Activated B cell treated with CpG ODN at 0.5 μM for 24 hours (primary cell): ENCODE data around the gene MAPK10. TPM values are rescaled to one million over a fixed set of nuclear protein-coding genes. Genes with fewer than 3 reads are reported as not detected.

ENCODE experiments used
- ATAC-seq: fragments of 200-7000 bp; cut with Tn5 transposase; one replicate; pipeline ENCODE4 v1.10.0; 2021; ENCODE audit warnings: low read depth, mild to moderate bottlenecking, moderate library complexity
- CTCF ChIA-PET: fragments of 350-600 bp; sonication (Branson Sonifier 250); formaldehyde crosslinking; loops from one replicate; lab custom pipeline; 2021; ENCODE audit warnings: antibody characterized with exemption; lab: Charles Lee
- POLR2A ChIA-PET: fragments of 350-600 bp; sonication (Branson Sonifier 250); formaldehyde crosslinking; loops from one replicate; lab custom pipeline; 2021; ENCODE audit warnings: antibody characterized with exemption; lab: Charles Lee
- DNase-seq: peaks from one replicate; pipeline ENCODE4 v3.0.0; 2022
- H3K27ac Mint-ChIP-seq: one replicate; pipeline ENCODE4 v1.8.0; 2020; ENCODE audit warnings: mixed read lengths
- H3K27me3 Mint-ChIP-seq: one replicate; pipeline ENCODE4 v1.8.0; 2021; ENCODE audit warnings: mixed read lengths
- H3K36me3 Mint-ChIP-seq: one replicate; pipeline ENCODE4 v1.8.0; 2021; ENCODE audit warnings: low read depth, mixed read lengths
- H3K4me1 Mint-ChIP-seq: one replicate; pipeline ENCODE4 v1.8.0; 2021; ENCODE audit warnings: mixed read lengths
- H3K4me3 Mint-ChIP-seq: one replicate; pipeline ENCODE4 v1.8.0; 2020; ENCODE audit warnings: mild to moderate bottlenecking, mixed read lengths
- H3K9me3 Mint-ChIP-seq: one replicate; pipeline ENCODE4 v1.8.0; 2020; ENCODE audit warnings: mixed read lengths
- intact Hi-C: fragments of 100-400 bp; cut with micrococcal nuclease; formaldehyde crosslinking; loops from one replicate; pipeline ENCODE4 v1.15.1; 2024
- total RNA-seq: library from RNA; stranded (reverse); gene quantifications from 2 replicates; pipeline ENCODE4 v1.2.3, GENCODE V29; 2022
- TF ChIP-seq, protein P1 (sequence below): fragments of 200-600 bp; IDR thresholded peaks from one replicate; pipeline ENCODE4 v1.8.0; 2022; ENCODE audit warnings: antibody characterized with exemption, mild to moderate bottlenecking

The MAPK10 gene
- total RNA-seq, 1 donor from 2014 or later = 0.75 TPM

DNA sequence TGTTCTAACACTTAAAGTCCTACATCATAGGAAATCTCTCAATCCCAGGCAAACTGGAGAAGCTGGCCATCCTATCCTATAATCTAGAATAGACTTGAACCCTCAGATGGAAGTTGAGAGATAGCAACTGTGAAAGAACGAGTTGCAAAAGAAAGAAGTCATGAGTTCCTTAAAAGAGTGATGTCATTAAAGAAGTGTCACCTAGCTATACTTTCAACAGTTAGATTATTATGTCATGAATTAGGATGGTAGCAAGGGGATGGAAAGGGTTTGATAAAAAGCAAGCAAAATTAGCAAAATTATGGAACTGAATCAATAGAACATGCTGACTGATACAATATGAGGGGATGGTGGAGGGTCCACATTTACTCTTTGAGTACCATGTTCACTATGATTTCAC lies 7.1 kb upstream of the MAPK10 start:
- H3K4me1 Mint-ChIP-seq = no peaks in the 10 kb centered on the region
- DNase-seq (no peak), ATAC-seq (no peak)
- H3K9me3 Mint-ChIP-seq = peaks cover 2% of the 10 kb centered on the region
- H3K4me3 Mint-ChIP-seq = no peak overlapping the region
- ChIA-PET CTCF (no interaction called here), POLR2A (no interaction called here)
- H3K27ac Mint-ChIP-seq = no peak overlapping the region
- intact Hi-C loops = no loop called here
- no peaks in the 10 kb centered on the region for H3K36me3 Mint-ChIP-seq
- TF ChIP-seq, protein P1, sequence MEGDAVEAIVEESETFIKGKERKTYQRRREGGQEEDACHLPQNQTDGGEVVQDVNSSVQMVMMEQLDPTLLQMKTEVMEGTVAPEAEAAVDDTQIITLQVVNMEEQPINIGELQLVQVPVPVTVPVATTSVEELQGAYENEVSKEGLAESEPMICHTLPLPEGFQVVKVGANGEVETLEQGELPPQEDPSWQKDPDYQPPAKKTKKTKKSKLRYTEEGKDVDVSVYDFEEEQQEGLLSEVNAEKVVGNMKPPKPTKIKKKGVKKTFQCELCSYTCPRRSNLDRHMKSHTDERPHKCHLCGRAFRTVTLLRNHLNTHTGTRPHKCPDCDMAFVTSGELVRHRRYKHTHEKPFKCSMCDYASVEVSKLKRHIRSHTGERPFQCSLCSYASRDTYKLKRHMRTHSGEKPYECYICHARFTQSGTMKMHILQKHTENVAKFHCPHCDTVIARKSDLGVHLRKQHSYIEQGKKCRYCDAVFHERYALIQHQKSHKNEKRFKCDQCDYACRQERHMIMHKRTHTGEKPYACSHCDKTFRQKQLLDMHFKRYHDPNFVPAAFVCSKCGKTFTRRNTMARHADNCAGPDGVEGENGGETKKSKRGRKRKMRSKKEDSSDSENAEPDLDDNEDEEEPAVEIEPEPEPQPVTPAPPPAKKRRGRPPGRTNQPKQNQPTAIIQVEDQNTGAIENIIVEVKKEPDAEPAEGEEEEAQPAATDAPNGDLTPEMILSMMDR = no peak
- peaks cover 5% of the 10 kb centered on the region for H3K27me3 Mint-ChIP-seq

DNA sequence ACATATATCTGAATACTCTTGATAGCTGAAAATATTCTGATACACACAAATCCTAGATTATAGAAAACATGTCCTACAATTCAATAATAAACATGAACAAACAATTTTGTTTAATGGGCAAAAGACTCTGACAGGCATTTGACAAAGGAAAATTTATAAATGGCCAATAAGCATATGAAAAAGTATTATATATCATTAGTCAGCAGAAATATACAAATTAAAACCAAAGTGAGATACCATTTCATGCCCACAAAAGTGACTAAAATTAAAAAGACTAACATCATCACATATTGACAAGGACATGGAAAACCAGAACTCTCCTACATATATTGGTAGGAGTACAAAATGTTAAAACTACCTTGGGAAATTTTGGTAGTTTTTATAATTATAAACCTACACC lies 2.7 kb upstream of the MAPK10 start:
- CTCF ChIA-PET = no interaction called here
- H3K4me3 Mint-ChIP-seq = no peak overlapping the region
- intact Hi-C loops = loop anchor here (5.0 kb wide), 1 partner anchor 855 kb away; no protein-coding TSS in a partner anchor
- DNase-seq (no peak), ATAC-seq (no peak)
- peaks cover 13% of the 10 kb centered on the region for H3K4me1 Mint-ChIP-seq
- POLR2A ChIA-PET = no interaction called here
- no peaks in the 10 kb centered on the region for H3K9me3 Mint-ChIP-seq
- no peaks in the 10 kb centered on the region for H3K36me3 Mint-ChIP-seq
- no peaks in the 10 kb centered on the region for H3K27me3 Mint-ChIP-seq
- TF ChIP-seq, protein P1 = no peak
- no peak overlapping the region for H3K27ac Mint-ChIP-seq

DNA sequence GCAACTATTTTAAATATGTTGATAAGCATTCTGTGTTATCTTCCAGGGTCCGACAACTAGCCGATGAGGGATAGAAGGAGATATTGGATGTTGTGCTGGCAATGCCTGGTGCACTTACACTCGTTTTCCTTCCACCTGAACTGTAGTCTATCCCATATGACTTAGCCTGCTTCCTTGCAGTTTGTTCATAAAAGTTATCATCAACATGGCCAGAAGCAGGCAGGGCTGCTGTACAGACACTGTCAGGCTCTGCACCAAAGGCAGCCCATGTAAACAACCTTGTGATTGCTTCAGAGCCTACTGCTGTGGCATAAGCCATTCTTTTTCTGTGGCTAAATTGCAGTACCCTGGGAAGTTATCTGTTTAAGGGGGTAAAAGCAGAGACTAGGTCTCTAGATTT lies 1.6 kb downstream of the MAPK10 start:
- Mint-ChIP-seq H3K27me3 (no peaks in the 10 kb centered on the region), H3K4me3 (no peak overlapping the region), H3K36me3 (no peaks in the 10 kb centered on the region), H3K9me3 (no peaks in the 10 kb centered on the region), H3K27ac (no peak overlapping the region), H3K4me1 (peaks cover 18% of the 10 kb centered on the region)
- intact Hi-C loops = no loop called here
- ATAC-seq = no peak
- ChIA-PET CTCF (no interaction called here), POLR2A (interaction anchor here (0.6 kb wide), 1 partner anchor 792 kb away, joined by 3 read pairs; no protein-coding TSS in a partner anchor)
- DNase-seq = no peak
- TF ChIP-seq, protein P1 = no peak

DNA sequence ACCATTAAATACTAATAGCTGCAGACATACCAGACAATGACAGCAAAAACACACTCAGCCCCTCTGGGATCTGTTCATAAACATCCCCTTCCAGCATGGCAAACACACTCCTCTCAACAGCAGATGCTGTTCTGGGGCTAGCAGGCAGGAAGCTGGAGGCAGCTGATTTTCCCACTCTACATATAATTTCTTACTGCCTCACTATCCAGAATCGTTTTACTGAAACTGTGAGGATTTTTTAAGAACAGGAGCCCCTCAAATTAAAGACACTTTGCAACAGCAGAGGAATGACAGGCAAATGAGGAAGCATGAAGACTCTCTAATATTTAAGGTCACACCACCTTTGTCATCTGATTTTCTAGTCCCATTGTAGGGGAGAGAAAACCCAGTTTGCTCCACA lies 2.2 kb downstream of the MAPK10 start:
- Mint-ChIP-seq H3K27me3 (no peaks in the 10 kb centered on the region), H3K4me1 (peaks cover 18% of the 10 kb centered on the region), H3K36me3 (no peaks in the 10 kb centered on the region), H3K9me3 (no peaks in the 10 kb centered on the region), H3K27ac (no peak overlapping the region), H3K4me3 (no peak overlapping the region)
- TF ChIP-seq, protein P1 = no peak
- POLR2A ChIA-PET = no interaction called here
- no peak for ATAC-seq
- intact Hi-C loops = no loop called here
- no peak for DNase-seq
- CTCF ChIA-PET = no interaction called here

DNA sequence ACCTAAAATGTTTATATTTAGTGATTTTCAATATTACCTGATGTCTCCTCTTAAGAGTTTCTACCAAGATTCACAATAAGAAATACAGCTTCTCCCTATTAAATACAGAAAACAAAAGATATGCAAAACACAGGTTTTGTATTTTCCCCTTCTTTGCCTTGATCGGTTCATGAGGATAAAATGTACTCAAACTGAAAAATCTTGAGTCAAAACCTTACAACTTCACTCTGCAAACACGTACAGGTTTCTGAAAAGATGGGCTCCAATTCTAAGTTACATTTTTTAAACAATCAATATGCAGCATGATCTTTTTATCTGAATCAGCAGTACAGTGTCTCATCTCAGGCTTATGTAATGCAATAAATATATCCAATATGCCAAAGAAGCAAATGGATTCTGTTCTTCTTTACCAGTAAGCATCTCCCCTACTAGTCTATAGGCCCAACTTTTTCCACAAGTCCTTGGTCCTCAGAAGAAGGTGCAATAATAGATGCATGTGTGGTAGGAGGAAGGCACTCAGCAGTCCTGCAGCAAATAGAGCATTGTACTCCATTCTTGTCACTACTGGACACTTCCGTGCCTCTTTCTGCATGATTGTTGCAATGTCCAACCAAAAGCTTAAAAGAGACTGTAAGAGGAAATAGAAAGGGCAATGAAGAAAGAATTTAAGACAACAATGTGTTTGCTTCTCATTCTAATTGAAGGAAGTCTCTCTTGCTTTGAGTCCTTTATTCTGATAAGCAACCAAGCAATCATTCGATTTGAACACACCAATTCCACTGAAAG lies 3.2 kb downstream of the MAPK10 start:
- intact Hi-C loops = no loop called here
- no peak for ATAC-seq
- H3K4me3 Mint-ChIP-seq = no peak overlapping the region
- no peaks in the 10 kb centered on the region for H3K27me3 Mint-ChIP-seq
- H3K9me3 Mint-ChIP-seq = no peaks in the 10 kb centered on the region
- ChIA-PET POLR2A (no interaction called here), CTCF (no interaction called here)
- TF ChIP-seq, protein P1 = no peak
- H3K36me3 Mint-ChIP-seq = no peaks in the 10 kb centered on the region
- no peak for DNase-seq
- H3K27ac Mint-ChIP-seq = no peak overlapping the region
- H3K4me1 Mint-ChIP-seq = peaks cover 18% of the 10 kb centered on the region
